HepG2 (cell line): Measurements from ENCODE around the gene TFAP2B. TPM values are rescaled to one million over a fixed set of nuclear protein-coding genes. Genes with fewer than 3 reads are reported as not detected.

ENCODE experiments used
- ATAC-seq: fragments of 200-7000 bp; cut with Tn5 transposase; 3 replicates; pipeline ENCODE4 v1.9.1; 2020; ENCODE audit warnings: mild to moderate bottlenecking, moderate library complexity
- BruUV-seq: library from RNA; stranded (reverse); fragments of 400-500 nt; replicated peaks from 2 replicates; lab custom pipeline; 2021; lab: Mats Ljungman, UMichigan
- CTCF ChIA-PET: fragments of 300-600 bp; formaldehyde crosslinking; extraction: SDS; loops from one replicate; lab custom pipeline; 2021; ENCODE audit warnings: low total read pairs, inconsistent platforms, low intra/inter-chr PET ratio; lab: Yijun Ruan, JAX
- POLR2A ChIA-PET: fragments of 350-600 bp; sonication (Branson Sonifier 250); formaldehyde crosslinking; loops from one replicate; lab custom pipeline; 2020; ENCODE audit warnings: antibody characterized with exemption, inconsistent platforms; lab: Yijun Ruan, JAX
- DNase-seq: peaks from one replicate; pipeline ENCODE4 v3.0.0-alpha.2; 2015; ENCODE audit warnings: low spot score
- FAIRE-seq: peaks from 3 replicates; lab custom pipeline; 2011; peaks lifted over from hg19 to GRCh38; lab: Jason Lieb, UNC
- H2AFZ ChIP-seq: one replicate; pipeline ENCODE4 v1.6.1; 2011; ENCODE audit warnings: low read length, inconsistent platforms
- H3K27ac ChIP-seq: fragments of 300-600 bp; 3 replicates; pipeline ENCODE4 v1.8.0; 2011; ENCODE audit warnings: mixed run types, mild to moderate bottlenecking, mixed read lengths, low read length, inconsistent platforms; ENCODE audit not compliant: insufficient read depth; ENCODE audit errors: extremely low read length
- H3K27me3 ChIP-seq, 2 experiments: fragments of 200-600 bp in 1 of 2; 2 replicates in 1 of 2; 3 replicates in 1 of 2; pipeline versions ENCODE4 v1.6.0 to v1.8.0; 2011; ENCODE audit warnings: low read length in 2 of 2, mild to moderate bottlenecking in 2 of 2, moderate library complexity in 2 of 2, inconsistent platforms in 1 of 2; ENCODE audit not compliant: insufficient read depth in 2 of 2, control insufficient read depth in 1 of 2
- H3K36me3 ChIP-seq, 2 experiments: fragments of 200-600 bp in 1 of 2; replicated peaks in 1 of 2; 2 replicates in 1 of 2; 3 replicates in 1 of 2; pipeline versions ENCODE4 v1.5.1 to v1.8.0; 2011; ENCODE audit warnings: low read length in 2 of 2, inconsistent platforms in 1 of 2; ENCODE audit not compliant: insufficient read depth in 2 of 2, control insufficient read depth in 1 of 2
- H3K4me1 ChIP-seq: 2 replicates; pipeline ENCODE4 v1.5.1; 2012; ENCODE audit warnings: low read length, inconsistent platforms; ENCODE audit not compliant: insufficient read depth
- H3K4me2 ChIP-seq: 2 replicates; pipeline ENCODE4 v1.6.0; 2011; ENCODE audit warnings: low read depth, low read length, inconsistent platforms
- H3K4me3 ChIP-seq, 3 experiments: fragments of 200-600 bp in 1 of 3; sonication (generic), shearing (Covaris generic) in 1 of 3; replicated peaks in 1 of 3; 2 replicates each; pipeline ENCODE4 v1.5.1; 2011 to 2016; ENCODE audit warnings: low read length in 3 of 3, inconsistent platforms in 2 of 3, low read depth in 2 of 3, mild to moderate bottlenecking in 2 of 3, control low read depth in 1 of 3, mixed read lengths in 1 of 3; ENCODE audit not compliant: insufficient read depth in 1 of 3
- H3K79me2 ChIP-seq: one replicate; pipeline ENCODE4 v1.6.1; 2011; ENCODE audit warnings: low read length, inconsistent platforms; ENCODE audit not compliant: insufficient read depth
- H3K9ac ChIP-seq: 2 replicates; pipeline ENCODE4 v1.6.0; 2011; ENCODE audit warnings: mild to moderate bottlenecking, low read depth, low read length, inconsistent platforms; ENCODE audit not compliant: insufficient read depth
- H3K9me3 ChIP-seq: 2 replicates; pipeline ENCODE4 v1.5.1; 2012; ENCODE audit warnings: mild to moderate bottlenecking, low read length
- H4K20me1 ChIP-seq: 2 replicates; pipeline ENCODE4 v1.6.0; 2011; ENCODE audit warnings: inconsistent platforms, mild to moderate bottlenecking, low read length, moderate library complexity; ENCODE audit not compliant: insufficient read depth
- GTF2F1 ChIP-seq: fragments of 150-350 bp; IDR thresholded peaks from 2 replicates; pipeline ENCODE4 v1.6.1; 2014; ENCODE audit warnings: low read length
- IRX3 ChIP-seq: sonication (generic); formaldehyde crosslinking; IDR thresholded peaks from 2 replicates; pipeline ENCODE4 v1.8.1; 2023; ENCODE audit warnings: mild to moderate bottlenecking, low read depth, missing genetic modification reagents, borderline replicate concordance
- MED8 ChIP-seq: sonication (generic); formaldehyde crosslinking; IDR thresholded peaks from 2 replicates; pipeline ENCODE4 v1.8.1; 2023; ENCODE audit warnings: mild to moderate bottlenecking, missing genetic modification reagents; ENCODE audit not compliant: insufficient replicate concordance
- ZBTB21 ChIP-seq: sonication (generic); formaldehyde crosslinking; IDR thresholded peaks from 2 replicates; pipeline ENCODE4 v1.4.0; 2020; ENCODE audit warnings: missing genetic modification reagents
- WGBS: methylation state at CpG from one replicate; pipeline ENCODE4 v1.1.6; 2017; ENCODE audit warnings: low lambda C conversion rate; 5-methylcytosine and 5-hydroxymethylcytosine counted together
- in situ Hi-C: cut with HindIII; loops from 2 replicates; pipeline ENCODE4 v1.10.0; 2017; ENCODE audit warnings: low pct_unique_long_range_greater_than_20kb; ENCODE audit not compliant: extremely low pct_ligation_motif_present
- intact Hi-C: fragments of 100-400 bp; cut with micrococcal nuclease; formaldehyde crosslinking; loops from one replicate; pipeline ENCODE4 v1.10.0; 2022; ENCODE audit not compliant: unreplicated experiment
- polyA plus RNA-seq, 8 experiments: library from polyadenylated mRNA; depleted of rRNA in 3 of 8; stranded (reverse) in 7 of 8; unstranded in 1 of 8; fragments of >200 nt; fragmentation: Illumina TruSeq in 4 of 8; extraction: Trizol in 4 of 8; gene quantifications; 2 replicates each; pipeline versions ENCODE4 v1.2.1 to v1.2.3, GENCODE V29; 2011 to 2016; ENCODE audit warnings: low read depth in 4 of 8, missing spikeins in 1 of 8, mixed read lengths in 1 of 8; ENCODE audit not compliant: insufficient read depth in 1 of 8
- total RNA-seq, 5 experiments: library from RNA; depleted of rRNA; stranded (reverse); fragments of >200 nt; fragmentation: Illumina TruSeq; extraction: Trizol; gene quantifications; 2 replicates each; pipeline ENCODE4 v1.2.3, GENCODE V29; 2016; ENCODE audit warnings: low read depth in 1 of 5
- TF ChIP-seq, protein P1 (sequence below): sonication (generic); formaldehyde crosslinking; IDR thresholded peaks from 2 replicates; pipeline ENCODE4 v1.5.0; 2020; ENCODE audit warnings: mild to moderate bottlenecking, missing genetic modification reagents, borderline replicate concordance

The TFAP2B gene
- total and polyA plus RNA-seq, 2 of the 13 experiments (the other 11 are each of a cell fraction or from before 2014, with no cell fraction given) = not detected

DNA sequence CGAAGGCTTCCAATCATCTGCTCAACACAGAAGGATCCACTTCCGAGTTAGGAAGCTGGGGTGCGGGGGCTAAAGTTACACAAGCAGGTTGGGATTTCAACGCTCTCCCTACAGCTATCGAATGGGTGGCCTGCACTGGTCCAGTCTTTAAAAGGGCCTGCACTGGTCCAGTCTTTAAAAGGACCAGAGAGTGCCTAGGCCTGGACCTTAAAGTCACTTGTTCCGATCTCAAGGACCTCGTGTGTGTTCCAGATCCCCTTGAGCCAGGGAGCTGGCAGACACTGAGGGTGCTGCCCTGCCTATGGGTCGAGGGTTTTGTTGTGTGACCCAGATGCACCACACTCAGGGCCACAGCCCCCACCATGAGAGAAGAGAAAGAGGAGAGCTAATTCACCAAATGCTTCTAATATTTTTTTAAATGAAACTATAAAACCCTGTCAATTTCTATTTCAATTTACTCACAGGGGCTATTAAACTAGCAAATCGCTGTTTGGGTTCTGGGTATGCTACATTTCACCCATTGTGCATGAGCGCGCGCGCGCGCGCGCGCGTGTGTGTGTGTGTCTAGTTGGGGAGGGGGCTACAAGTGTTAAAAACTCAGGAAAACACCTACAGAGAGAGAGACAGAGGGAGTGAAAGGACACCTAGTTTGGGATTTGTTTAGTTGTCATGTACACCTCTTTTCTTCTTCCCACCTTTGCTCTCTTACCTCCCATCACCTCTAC is 7.5 kb downstream of the TFAP2B start:
- POLR2A ChIA-PET = no interaction called here
- no TSS peak for BruUV-seq
- FAIRE-seq (no peak), DNase-seq (no peak), ATAC-seq (no peak; the same call in 2 of the 3 replicates)
- Histone ChIP-seq H3K27me3 (peaks cover under 1 to 39% of the 10 kb centered on the region in 2 experiments; a peak in 3 of 5 replicates), H3K4me1 (no peaks in the 10 kb centered on the region), H4K20me1 (no peaks in the 10 kb centered on the region), H3K27ac (no peak overlapping the region), H3K79me2 (no peaks in the 10 kb centered on the region), H3K4me3 (no peak overlapping the region), H3K36me3 (no peaks in the 10 kb centered on the region), H3K9ac (no peak overlapping the region), H3K4me2 (no peak overlapping the region), H3K9me3 (no peaks in the 10 kb centered on the region), H2AFZ (no peak overlapping the region)
- intact Hi-C loops (no loop called here), in situ Hi-C loops (no loop called here)
- TF ChIP-seq MED8 (CRISPR knock-in tag) (no peak), GTF2F1 (no peak), ZBTB21 (CRISPR knock-in tag) (no peak), IRX3 (CRISPR knock-in tag) (no peak)
- TF ChIP-seq, protein P1, sequence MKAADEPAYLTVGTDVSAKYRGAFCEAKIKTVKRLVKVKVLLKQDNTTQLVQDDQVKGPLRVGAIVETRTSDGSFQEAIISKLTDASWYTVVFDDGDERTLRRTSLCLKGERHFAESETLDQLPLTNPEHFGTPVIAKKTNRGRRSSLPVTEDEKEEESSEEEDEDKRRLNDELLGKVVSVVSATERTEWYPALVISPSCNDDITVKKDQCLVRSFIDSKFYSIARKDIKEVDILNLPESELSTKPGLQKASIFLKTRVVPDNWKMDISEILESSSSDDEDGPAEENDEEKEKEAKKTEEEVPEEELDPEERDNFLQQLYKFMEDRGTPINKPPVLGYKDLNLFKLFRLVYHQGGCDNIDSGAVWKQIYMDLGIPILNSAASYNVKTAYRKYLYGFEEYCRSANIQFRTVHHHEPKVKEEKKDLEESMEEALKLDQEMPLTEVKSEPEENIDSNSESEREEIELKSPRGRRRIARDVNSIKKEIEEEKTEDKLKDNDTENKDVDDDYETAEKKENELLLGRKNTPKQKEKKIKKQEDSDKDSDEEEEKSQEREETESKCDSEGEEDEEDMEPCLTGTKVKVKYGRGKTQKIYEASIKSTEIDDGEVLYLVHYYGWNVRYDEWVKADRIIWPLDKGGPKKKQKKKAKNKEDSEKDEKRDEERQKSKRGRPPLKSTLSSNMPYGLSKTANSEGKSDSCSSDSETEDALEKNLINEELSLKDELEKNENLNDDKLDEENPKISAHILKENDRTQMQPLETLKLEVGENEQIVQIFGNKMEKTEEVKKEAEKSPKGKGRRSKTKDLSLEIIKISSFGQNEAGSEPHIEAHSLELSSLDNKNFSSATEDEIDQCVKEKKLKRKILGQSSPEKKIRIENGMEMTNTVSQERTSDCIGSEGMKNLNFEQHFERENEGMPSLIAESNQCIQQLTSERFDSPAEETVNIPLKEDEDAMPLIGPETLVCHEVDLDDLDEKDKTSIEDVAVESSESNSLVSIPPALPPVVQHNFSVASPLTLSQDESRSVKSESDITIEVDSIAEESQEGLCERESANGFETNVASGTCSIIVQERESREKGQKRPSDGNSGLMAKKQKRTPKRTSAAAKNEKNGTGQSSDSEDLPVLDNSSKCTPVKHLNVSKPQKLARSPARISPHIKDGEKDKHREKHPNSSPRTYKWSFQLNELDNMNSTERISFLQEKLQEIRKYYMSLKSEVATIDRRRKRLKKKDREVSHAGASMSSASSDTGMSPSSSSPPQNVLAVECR (CRISPR knock-in tag) = no peak
- CTCF ChIA-PET = no interaction called here
- WGBS = 62% methylated on average over 19 of the region's 19 CpGs
